ENCODE measurements around the gene KLK3. TPM values are rescaled to one million over a fixed set of nuclear protein-coding genes. Genes with fewer than 3 reads are reported as not detected.
A peak's percentile ranks its signal among the peaks of the same experiment; 100 is the strongest.

The KLK3 gene
- total and polyA plus RNA-seq, 2 of the 13 experiments (the other 11 are each of a cell fraction or from before 2014, with no cell fraction given) = not detected

- FAIRE-seq = no peak
- H3K4me3 ChIP-seq (replicated peaks in 1 of 3; ENCODE audit: insufficient read depth in 1 of 3, low read depth in 2 of 3, low read length in 3 of 3) = no peak overlapping the region
- H3K4me1 ChIP-seq (ENCODE audit: insufficient read depth, low read length) = no peaks in the 10 kb centered on the region
- H3K27me3 ChIP-seq (ENCODE audit: control insufficient read depth in 1 of 2, insufficient read depth in 2 of 2, low read length in 2 of 2) = peaks cover 1 to 36% of the 10 kb centered on the region in 2 experiments; a peak in 4 of 5 replicates
- no peak overlapping the region for H3K9ac ChIP-seq (ENCODE audit: insufficient read depth, low read depth, low read length)
- no peaks in the 10 kb centered on the region for H3K79me2 ChIP-seq (ENCODE audit: insufficient read depth, low read length)
- POLR2A ChIA-PET = no interaction called here
- no peak for DNase-seq (ENCODE audit: low spot score)
- TF ChIP-seq NBN (conservative IDR thresholded peaks at IDR 0.05) (no peak), MAFF (IDR thresholded peaks at IDR 0.05; ENCODE audit: low read depth, low read length) (peak; percentile 26; the same call in 1 of the 2 replicates), MAFK (conservative IDR thresholded peaks at IDR 0.05 in 1 of 2, IDR thresholded peaks at IDR 0.05 in 1 of 2; ENCODE audit: low read length in 2 of 2) (peak; percentile 50 to 64)
- H3K9me3 ChIP-seq (ENCODE audit: low read length) = no peaks in the 10 kb centered on the region
- H3K27ac ChIP-seq (ENCODE audit: extremely low read length, insufficient read depth, low read length) = no peak overlapping the region
- intact Hi-C loops (cut with micrococcal nuclease; ENCODE audit: unreplicated experiment) (no loop called here), in situ Hi-C loops (cut with HindIII; ENCODE audit: extremely low pct_ligation_motif_present, low pct_unique_long_range_greater_than_20kb) (no loop called here)
- no TSS peak for BruUV-seq (replicated peaks)
- H2AFZ ChIP-seq (ENCODE audit: low read length) = no peak overlapping the region
- no peak overlapping the region for H3K4me2 ChIP-seq (ENCODE audit: low read depth, low read length)
- 64% methylated on average over 26 of the region's 43 CpGs for WGBS (ENCODE audit: low lambda C conversion rate)
- CTCF ChIA-PET (ENCODE audit: low intra/inter-chr PET ratio, low total read pairs) = no interaction called here
- H3K36me3 ChIP-seq (replicated peaks in 1 of 2; ENCODE audit: control insufficient read depth in 1 of 2, insufficient read depth in 2 of 2, low read length in 2 of 2) = no peaks in the 10 kb centered on the region
- ATAC-seq = no peak
- H4K20me1 ChIP-seq (ENCODE audit: insufficient read depth, low read length) = no peaks in the 10 kb centered on the region
These were observed 28.0 kb upstream of the KLK3 start for GRCh38 chr19:50826492-50827240.

DNA sequence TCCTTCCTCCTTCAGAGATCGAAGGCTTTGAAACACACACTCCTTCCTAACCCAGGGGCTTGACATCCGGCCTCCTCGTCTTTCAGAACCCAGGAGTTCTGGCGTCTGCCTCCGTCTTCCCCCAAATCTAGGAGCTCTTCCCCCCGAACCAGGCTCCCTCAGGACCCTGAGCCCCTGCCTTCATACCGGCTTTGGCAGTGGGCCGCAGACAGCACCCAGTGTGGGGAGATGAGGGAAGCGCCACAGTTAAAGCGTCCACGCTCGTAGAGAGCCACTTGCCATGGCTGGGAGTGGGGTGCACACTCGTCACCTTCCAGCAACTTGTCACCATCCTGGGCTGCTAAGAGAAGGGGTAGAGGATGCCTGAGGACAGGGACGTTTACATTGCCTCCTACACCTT, 27.2 kb upstream of the KLK3 start:
- no peak for TF ChIP-seq HINFP (CRISPR knock-in tag; IDR thresholded peaks at IDR 0.05; ENCODE audit: low read depth)
- no peak for TF ChIP-seq ADNP (CRISPR knock-in tag; IDR thresholded peaks at IDR 0.05)
- TF ChIP-seq NRL (CRISPR knock-in tag; IDR thresholded peaks at IDR 0.05; ENCODE audit: borderline replicate concordance) = no peak
- no peak for TF ChIP-seq KAT2B (IDR thresholded peaks at IDR 0.05; ENCODE audit: borderline replicate concordance, low read depth, low read length)
- TF ChIP-seq MTF2 (CRISPR knock-in tag; IDR thresholded peaks at IDR 0.05; ENCODE audit: borderline replicate concordance) = no peak
- no peaks in the 10 kb centered on the region for H3K79me2 ChIP-seq (ENCODE audit: insufficient read depth, low read length)
- POLR2A ChIA-PET = no interaction called here

More for the DNA sequence above, 27.2 kb upstream of the KLK3 start:
- Histone ChIP-seq H3K4me1 (ENCODE audit: insufficient read depth, low read length) (no peaks in the 10 kb centered on the region), H3K27ac (ENCODE audit: extremely low read length, insufficient read depth, low read length) (no peak overlapping the region), H3K4me2 (ENCODE audit: low read depth, low read length) (no peak overlapping the region), H3K27me3 (ENCODE audit: control insufficient read depth in 1 of 2, insufficient read depth in 2 of 2, low read length in 2 of 2) (peaks cover 1 to 29% of the 10 kb centered on the region in 2 experiments; a peak in 3 of 5 replicates), H4K20me1 (ENCODE audit: insufficient read depth, low read length) (no peaks in the 10 kb centered on the region), H3K4me3 (replicated peaks in 1 of 3; ENCODE audit: insufficient read depth in 1 of 3, low read depth in 2 of 3, low read length in 3 of 3) (no peak overlapping the region), H3K36me3 (replicated peaks in 1 of 2; ENCODE audit: control insufficient read depth in 1 of 2, insufficient read depth in 2 of 2, low read length in 2 of 2) (no peaks in the 10 kb centered on the region), H3K9ac (ENCODE audit: insufficient read depth, low read depth, low read length) (no peak overlapping the region), H3K9me3 (ENCODE audit: low read length) (no peaks in the 10 kb centered on the region), H2AFZ (ENCODE audit: low read length) (no peak overlapping the region)
- intact Hi-C loops (cut with micrococcal nuclease; ENCODE audit: unreplicated experiment) = no loop called here
- no peak for DNase-seq (ENCODE audit: low spot score)
- in situ Hi-C loops (cut with HindIII; ENCODE audit: extremely low pct_ligation_motif_present, low pct_unique_long_range_greater_than_20kb) = no loop called here
- WGBS (ENCODE audit: low lambda C conversion rate) = 8% methylated on average over 13 of the region's 14 CpGs
- no peak for ATAC-seq
- BruUV-seq (replicated peaks) = no TSS peak
- FAIRE-seq = no peak
- CTCF ChIA-PET (ENCODE audit: low intra/inter-chr PET ratio, low total read pairs) = no interaction called here

Data from HepG2 (cell line).